H9 (cell line): ENCODE results near the gene RAB24. TPM values are rescaled to one million over a fixed set of nuclear protein-coding genes. Genes with fewer than 3 reads are reported as not detected.

Experiments used
- DNase-seq: peaks from one replicate; pipeline ENCODE4 v3.0.0-alpha.2; 2017
- H2AFZ ChIP-seq: one replicate; pipeline ENCODE4 v1.6.1; 2013; ENCODE audit warnings: mild to moderate bottlenecking, low read length, control low read depth, moderate library complexity
- H2AK5ac ChIP-seq: 2 replicates; pipeline ENCODE4 v1.6.1; 2013; ENCODE audit warnings: low read length, control low read depth, mixed read lengths; ENCODE audit not compliant: insufficient read length
- H2BK120ac ChIP-seq: one replicate; pipeline ENCODE4 v1.6.1; 2013; ENCODE audit warnings: low read depth, mild to moderate bottlenecking, low read length, control low read depth, inconsistent platforms; ENCODE audit not compliant: poor library complexity, severe bottlenecking
- H2BK12ac ChIP-seq: 2 replicates; pipeline ENCODE4 v1.6.1; 2013; ENCODE audit warnings: low read length, control low read depth, mixed read lengths, low read depth; ENCODE audit not compliant: insufficient read length
- H2BK15ac ChIP-seq: 2 replicates; pipeline ENCODE4 v1.6.1; 2013; ENCODE audit warnings: low read depth, low read length, control low read depth
- H2BK20ac ChIP-seq: one replicate; pipeline ENCODE4 v1.6.1; 2013; ENCODE audit warnings: low read depth, mild to moderate bottlenecking, low read length, control low read depth, inconsistent platforms; ENCODE audit not compliant: poor library complexity, severe bottlenecking
- H2BK5ac ChIP-seq: 2 replicates; pipeline ENCODE4 v1.6.1; 2013; ENCODE audit warnings: low read length, control low read depth, mixed read lengths; ENCODE audit not compliant: insufficient read length
- H3K14ac ChIP-seq: 2 replicates; pipeline ENCODE4 v1.6.1; 2013; ENCODE audit warnings: low read length, control low read depth; ENCODE audit not compliant: insufficient read depth
- H3K18ac ChIP-seq: 2 replicates; pipeline ENCODE4 v1.6.1; 2013; ENCODE audit warnings: low read depth, mild to moderate bottlenecking, mixed read lengths, low read length, control low read depth; ENCODE audit not compliant: insufficient read length
- H3K23ac ChIP-seq: 2 replicates; pipeline ENCODE4 v1.6.1; 2013; ENCODE audit warnings: low read length, control low read depth, mixed read lengths, low read depth; ENCODE audit not compliant: insufficient read length
- H3K23me2 ChIP-seq: 2 replicates; pipeline ENCODE4 v1.6.1; 2013; ENCODE audit warnings: low read depth, mild to moderate bottlenecking, mixed read lengths, low read length, control low read depth; ENCODE audit not compliant: insufficient read length, poor library complexity, severe bottlenecking
- H3K27ac ChIP-seq: 2 replicates; pipeline ENCODE4 v1.5.1; 2013; ENCODE audit warnings: low read length, control low read depth, mixed read lengths, low read depth; ENCODE audit not compliant: insufficient read length
- H3K27me3 ChIP-seq: 2 replicates; pipeline ENCODE4 v1.6.1; 2013; ENCODE audit warnings: low read length, control low read depth, inconsistent platforms; ENCODE audit not compliant: insufficient read depth
- H3K4ac ChIP-seq: 2 replicates; pipeline ENCODE4 v1.6.1; 2013; ENCODE audit warnings: low read depth, mild to moderate bottlenecking, control low read depth, inconsistent platforms, low read length, moderate library complexity
- H3K4me1 ChIP-seq: 2 replicates; pipeline ENCODE4 v1.6.1; 2013; ENCODE audit warnings: low read length, control low read depth, inconsistent platforms; ENCODE audit not compliant: insufficient read depth
- H3K4me2 ChIP-seq: 2 replicates; pipeline ENCODE4 v1.6.1; 2013; ENCODE audit warnings: low read length, control low read depth, mixed read lengths; ENCODE audit not compliant: insufficient read length, insufficient read depth
- H3K56ac ChIP-seq: 2 replicates; pipeline ENCODE4 v1.6.1; 2013; ENCODE audit warnings: low read depth, mild to moderate bottlenecking, mixed read lengths, low read length, control low read depth; ENCODE audit not compliant: insufficient read length
- H3K79me1 ChIP-seq: 2 replicates; pipeline ENCODE4 v1.6.1; 2013; ENCODE audit warnings: low read depth, mild to moderate bottlenecking, moderate library complexity, low read length, control low read depth, inconsistent platforms; ENCODE audit not compliant: insufficient read depth, poor library complexity, severe bottlenecking
- H3K79me2 ChIP-seq: 2 replicates; pipeline ENCODE4 v1.6.1; 2013; ENCODE audit warnings: low read length, control low read depth, inconsistent platforms; ENCODE audit not compliant: insufficient read depth
- H3K9ac ChIP-seq: 2 replicates; pipeline ENCODE4 v1.6.1; 2013; ENCODE audit warnings: low read length, control low read depth, mixed read lengths; ENCODE audit not compliant: insufficient read length; ENCODE audit errors: extremely low read depth
- H3K9me3 ChIP-seq: one replicate; pipeline ENCODE4 v1.6.1; 2013; ENCODE audit warnings: low read depth, low read length, inconsistent platforms; ENCODE audit not compliant: control insufficient read depth
- H3T11ph ChIP-seq: one replicate; pipeline ENCODE4 v1.6.1; 2013; ENCODE audit warnings: mild to moderate bottlenecking, low read length, control low read depth, inconsistent platforms
- H4K20me1 ChIP-seq: one replicate; pipeline ENCODE4 v1.6.1; 2013; ENCODE audit not compliant: control insufficient read depth, insufficient read length, insufficient read depth
- H4K5ac ChIP-seq: 2 replicates; pipeline ENCODE4 v1.6.1; 2013; ENCODE audit warnings: low read depth, mild to moderate bottlenecking, mixed read lengths, low read length, control low read depth; ENCODE audit not compliant: insufficient read length
- H4K8ac ChIP-seq: replicated peaks from 2 replicates; pipeline ENCODE4 v1.6.1; 2013; ENCODE audit warnings: low read length, control low read depth, mixed read lengths, low read depth; ENCODE audit not compliant: insufficient read length
- H4K91ac ChIP-seq: 2 replicates; pipeline ENCODE4 v1.6.1; 2013; ENCODE audit warnings: low read depth, mild to moderate bottlenecking, moderate library complexity, mixed read lengths, low read length, control low read depth; ENCODE audit not compliant: insufficient read length
- H3K27ac Mint-ChIP-seq, 3 experiments: 2 replicates in 2 of 3; 3 replicates in 1 of 3; pipeline ENCODE4 v1.8.0; 2020 to 2021; ENCODE audit warnings: mixed read lengths in 3 of 3, mild to moderate bottlenecking in 1 of 3, moderate library complexity in 1 of 3
- H3K27me3 Mint-ChIP-seq: 2 replicates; pipeline ENCODE4 v1.8.0; 2021; ENCODE audit warnings: low read depth, mild to moderate bottlenecking, moderate library complexity, mixed read lengths
- H3K36me3 Mint-ChIP-seq, 3 experiments: 2 replicates in 2 of 3; 3 replicates in 1 of 3; pipeline ENCODE4 v1.8.0; 2020 to 2021; ENCODE audit warnings: low read depth in 3 of 3, mixed read lengths in 3 of 3; ENCODE audit not compliant: insufficient read depth in 1 of 3
- H3K4me1 Mint-ChIP-seq, 2 experiments: 2 replicates each; pipeline ENCODE4 v1.8.0; 2020; ENCODE audit warnings: mixed read lengths in 2 of 2
- H3K4me3 Mint-ChIP-seq, 2 experiments: 2 replicates in 1 of 2; 3 replicates in 1 of 2; pipeline ENCODE4 v1.8.0; 2020 to 2021; ENCODE audit warnings: mild to moderate bottlenecking in 2 of 2, mixed read lengths in 2 of 2, moderate library complexity in 1 of 2
- H3K9me3 Mint-ChIP-seq, 2 experiments: 2 replicates in 1 of 2; 3 replicates in 1 of 2; pipeline ENCODE4 v1.8.0; 2020; ENCODE audit warnings: mild to moderate bottlenecking in 2 of 2, mixed read lengths in 2 of 2, moderate library complexity in 1 of 2
- WGBS: extraction: QIAGEN DNeasy Blood & Tissue Kit; methylation state at CpG from one replicate; pipeline ENCODE4 v1.1.7; 2013; ENCODE audit warnings: missing lambda C conversion rate, low lambda C conversion rate, mixed read lengths; ENCODE audit not compliant: insufficient read length; ENCODE audit errors: extremely low coverage; 5-methylcytosine and 5-hydroxymethylcytosine counted together
- total RNA-seq: library from RNA; stranded (reverse); gene quantifications from 2 replicates; pipeline ENCODE4 v1.2.1, GENCODE V29; 2021
- TF ChIP-seq, protein P1 (sequence below): fragments of 200-600 bp; sonication (generic); conservative IDR thresholded peaks from 3 replicates; pipeline ENCODE4 v1.8.0; 2021; ENCODE audit warnings: antibody characterized with exemption, mild to moderate bottlenecking

The RAB24 gene
- total RNA-seq, 1 experiment from 2014 or later = 17.6 TPM

DNA sequence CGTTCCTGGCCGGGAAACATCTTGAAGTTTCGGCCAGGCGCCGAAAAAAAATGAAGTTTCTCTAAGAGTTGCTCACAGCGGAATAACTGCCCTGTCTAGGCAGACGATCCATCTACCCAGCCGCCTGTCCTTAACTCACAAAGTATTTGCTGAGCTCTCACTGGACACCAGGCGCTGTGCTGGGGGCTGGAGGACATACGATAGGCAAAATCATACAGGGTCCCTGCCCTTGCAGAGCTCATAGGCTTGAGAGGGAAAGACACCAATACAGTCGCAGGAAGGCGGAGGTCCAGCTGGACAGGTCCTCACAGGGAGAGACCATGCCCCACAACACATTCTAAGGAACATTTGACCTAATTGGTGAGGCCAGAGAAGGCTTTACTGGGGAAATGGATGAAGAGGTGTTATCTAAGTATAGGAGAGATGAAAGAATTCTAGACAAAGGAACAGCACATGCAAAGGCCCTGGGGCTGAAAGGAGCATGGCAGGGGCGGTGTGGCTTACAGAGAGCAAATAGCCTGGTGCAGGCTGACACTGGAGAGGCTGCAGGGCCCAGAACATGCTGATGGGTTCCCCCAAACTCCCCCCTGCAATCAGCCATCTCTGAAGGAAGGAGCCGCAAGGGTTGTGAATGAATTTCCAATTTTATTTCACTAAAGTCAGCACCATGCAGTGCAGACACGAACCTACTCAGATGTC is 10.2 kb upstream of the RAB24 start:
- no peak overlapping the region for H3K14ac ChIP-seq
- no peak overlapping the region for H3K9ac ChIP-seq
- H2BK12ac ChIP-seq = no peak overlapping the region
- H3K79me2 ChIP-seq = no peaks in the 10 kb centered on the region
- no peak overlapping the region for H3K4ac ChIP-seq
- no peaks in the 10 kb centered on the region for H4K20me1 ChIP-seq
- no peak overlapping the region for H2BK20ac ChIP-seq
- no peaks in the 10 kb centered on the region for H3K9me3 ChIP-seq
- no peak overlapping the region; a peak in 2 of 5 replicates for H3K4me3 Mint-ChIP-seq
- no peak overlapping the region for H3K56ac ChIP-seq
- H4K5ac ChIP-seq = no peak overlapping the region
- no CpG with 5 or more reads among the region's 15 CpGs for WGBS
- no peak overlapping the region for H3K27ac ChIP-seq
- no peak overlapping the region for H4K8ac ChIP-seq
- TF ChIP-seq, protein P1, sequence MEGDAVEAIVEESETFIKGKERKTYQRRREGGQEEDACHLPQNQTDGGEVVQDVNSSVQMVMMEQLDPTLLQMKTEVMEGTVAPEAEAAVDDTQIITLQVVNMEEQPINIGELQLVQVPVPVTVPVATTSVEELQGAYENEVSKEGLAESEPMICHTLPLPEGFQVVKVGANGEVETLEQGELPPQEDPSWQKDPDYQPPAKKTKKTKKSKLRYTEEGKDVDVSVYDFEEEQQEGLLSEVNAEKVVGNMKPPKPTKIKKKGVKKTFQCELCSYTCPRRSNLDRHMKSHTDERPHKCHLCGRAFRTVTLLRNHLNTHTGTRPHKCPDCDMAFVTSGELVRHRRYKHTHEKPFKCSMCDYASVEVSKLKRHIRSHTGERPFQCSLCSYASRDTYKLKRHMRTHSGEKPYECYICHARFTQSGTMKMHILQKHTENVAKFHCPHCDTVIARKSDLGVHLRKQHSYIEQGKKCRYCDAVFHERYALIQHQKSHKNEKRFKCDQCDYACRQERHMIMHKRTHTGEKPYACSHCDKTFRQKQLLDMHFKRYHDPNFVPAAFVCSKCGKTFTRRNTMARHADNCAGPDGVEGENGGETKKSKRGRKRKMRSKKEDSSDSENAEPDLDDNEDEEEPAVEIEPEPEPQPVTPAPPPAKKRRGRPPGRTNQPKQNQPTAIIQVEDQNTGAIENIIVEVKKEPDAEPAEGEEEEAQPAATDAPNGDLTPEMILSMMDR = no peak
- H2BK15ac ChIP-seq = no peak overlapping the region
- H2BK120ac ChIP-seq = no peak overlapping the region
- H3K79me1 ChIP-seq = no peaks in the 10 kb centered on the region
- no peak for DNase-seq
- H3K23me2 ChIP-seq = peaks cover 14% of the 10 kb centered on the region
- H2AK5ac ChIP-seq = no peak overlapping the region
- H3K4me2 ChIP-seq = no peak overlapping the region
- no peaks in the 10 kb centered on the region for H3K9me3 Mint-ChIP-seq
- no peak overlapping the region for H3K18ac ChIP-seq
- peaks cover 19 to 27% of the 10 kb centered on the region in 2 experiments for H3K4me1 Mint-ChIP-seq
- no peaks in the 10 kb centered on the region; the same call in 1 of the 2 replicates for H3K27me3 Mint-ChIP-seq
- H3K23ac ChIP-seq = no peak overlapping the region
- no peak overlapping the region for H3K27ac Mint-ChIP-seq
- peaks cover 0 to 4% (median 0%) of the 10 kb centered on the region in 3 experiments; a peak in 1 of 7 replicates for H3K36me3 Mint-ChIP-seq
- no peaks in the 10 kb centered on the region for H3K27me3 ChIP-seq
- H3K4me1 ChIP-seq = no peaks in the 10 kb centered on the region
- no peak overlapping the region for H2BK5ac ChIP-seq
- no peak overlapping the region for H3T11ph ChIP-seq
- H4K91ac ChIP-seq = no peak overlapping the region
- H2AFZ ChIP-seq = no peak overlapping the region
